Activated CD8-positive, alpha-beta T cell treated with anti-CD3 and anti-CD28 coated beads for 36 hours (primary cell): ENCODE measurements around the gene ITPRIP. TPM values are rescaled to one million over a fixed set of nuclear protein-coding genes. Genes with fewer than 3 reads are reported as not detected.

Experiments used
- ATAC-seq: fragments of 200-7000 bp; cut with Tn5 transposase; one replicate; pipeline ENCODE4 v1.10.0; 2021; ENCODE audit warnings: mild to moderate bottlenecking, moderate library complexity
- CTCF ChIA-PET: fragments of 350-600 bp; sonication (Branson Sonifier 250); formaldehyde crosslinking; loops from one replicate; lab custom pipeline; 2021; ENCODE audit warnings: antibody characterized with exemption; lab: Charles Lee
- POLR2A ChIA-PET: fragments of 350-600 bp; sonication (Branson Sonifier 250); formaldehyde crosslinking; loops from one replicate; lab custom pipeline; 2021; ENCODE audit warnings: antibody characterized with exemption; lab: Charles Lee
- DNase-seq: peaks from one replicate; pipeline ENCODE4 v3.0.0-alpha.2; 2020
- H3K27ac Mint-ChIP-seq: one replicate; pipeline ENCODE4 v1.8.0; 2021; ENCODE audit warnings: mild to moderate bottlenecking, mixed read lengths
- H3K27me3 Mint-ChIP-seq: one replicate; pipeline ENCODE4 v1.8.0; 2021; ENCODE audit warnings: mixed read lengths
- H3K36me3 Mint-ChIP-seq: one replicate; pipeline ENCODE4 v1.8.0; 2021; ENCODE audit warnings: low read depth, mixed read lengths
- H3K4me1 Mint-ChIP-seq: one replicate; pipeline ENCODE4 v1.8.0; 2021; ENCODE audit warnings: low read depth, mixed read lengths
- H3K4me3 Mint-ChIP-seq: one replicate; pipeline ENCODE4 v1.8.0; 2021; ENCODE audit warnings: mild to moderate bottlenecking, moderate library complexity, mixed read lengths
- H3K9me3 Mint-ChIP-seq: one replicate; pipeline ENCODE4 v1.8.0; 2021; ENCODE audit warnings: mixed read lengths
- intact Hi-C: fragments of 100-400 bp; cut with micrococcal nuclease; formaldehyde crosslinking; loops from one replicate; pipeline ENCODE4 v1.10.0; 2022
- total RNA-seq, 2 experiments: library from RNA; stranded (reverse); gene quantifications; one replicate each; pipeline ENCODE4 v1.2.3, GENCODE V29; 2021
- TF ChIP-seq, protein P1 (sequence below): fragments of 200-600 bp; IDR thresholded peaks from one replicate; pipeline ENCODE4 v1.8.0; 2022; ENCODE audit warnings: antibody characterized with exemption, mild to moderate bottlenecking

Gene ITPRIP
- total RNA-seq, 2 experiments from 2014 or later, result 18.3 to 18.9 TPM

DNA sequence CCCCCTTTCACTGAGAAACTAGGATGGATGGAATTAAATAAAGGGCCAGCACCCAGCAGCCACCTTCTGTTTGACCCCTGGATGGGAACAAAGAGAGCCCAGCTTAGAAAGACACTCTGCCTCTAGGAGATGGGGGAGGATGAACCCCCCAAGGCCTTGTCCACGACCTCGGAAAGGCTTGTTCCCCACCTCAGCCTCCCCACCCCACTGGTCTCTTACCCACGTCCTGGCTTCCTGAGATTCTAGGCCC is 9.7 kb downstream of the ITPRIP start:
- intact Hi-C loops, result no loop called here
- ChIA-PET CTCF (interaction anchor here (2.1 to 3.1 kb wide), 5 partner anchors 8 to 54 kb away, joined by 5 to 23 read pairs (median 11); partner anchors contain the start of gene ITPRIP), POLR2A (interaction anchor here (0.9 to 3.1 kb wide), 5 partner anchors 10 to 261 kb away, joined by 3 to 29 read pairs (median 5); partner anchors contain the start of gene ITPRIP)
- Mint-ChIP-seq H3K9me3 (no peaks in the 10 kb centered on the region), H3K27me3 (no peaks in the 10 kb centered on the region), H3K4me3 (peak overlapping the region; percentile 73), H3K27ac (peak overlapping the region; percentile 98), H3K4me1 (peaks cover 96% of the 10 kb centered on the region), H3K36me3 (peaks cover 37% of the 10 kb centered on the region)
- no peak for ATAC-seq
- DNase-seq, result no peak
- TF ChIP-seq, protein P1, sequence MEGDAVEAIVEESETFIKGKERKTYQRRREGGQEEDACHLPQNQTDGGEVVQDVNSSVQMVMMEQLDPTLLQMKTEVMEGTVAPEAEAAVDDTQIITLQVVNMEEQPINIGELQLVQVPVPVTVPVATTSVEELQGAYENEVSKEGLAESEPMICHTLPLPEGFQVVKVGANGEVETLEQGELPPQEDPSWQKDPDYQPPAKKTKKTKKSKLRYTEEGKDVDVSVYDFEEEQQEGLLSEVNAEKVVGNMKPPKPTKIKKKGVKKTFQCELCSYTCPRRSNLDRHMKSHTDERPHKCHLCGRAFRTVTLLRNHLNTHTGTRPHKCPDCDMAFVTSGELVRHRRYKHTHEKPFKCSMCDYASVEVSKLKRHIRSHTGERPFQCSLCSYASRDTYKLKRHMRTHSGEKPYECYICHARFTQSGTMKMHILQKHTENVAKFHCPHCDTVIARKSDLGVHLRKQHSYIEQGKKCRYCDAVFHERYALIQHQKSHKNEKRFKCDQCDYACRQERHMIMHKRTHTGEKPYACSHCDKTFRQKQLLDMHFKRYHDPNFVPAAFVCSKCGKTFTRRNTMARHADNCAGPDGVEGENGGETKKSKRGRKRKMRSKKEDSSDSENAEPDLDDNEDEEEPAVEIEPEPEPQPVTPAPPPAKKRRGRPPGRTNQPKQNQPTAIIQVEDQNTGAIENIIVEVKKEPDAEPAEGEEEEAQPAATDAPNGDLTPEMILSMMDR, result no peak

DNA sequence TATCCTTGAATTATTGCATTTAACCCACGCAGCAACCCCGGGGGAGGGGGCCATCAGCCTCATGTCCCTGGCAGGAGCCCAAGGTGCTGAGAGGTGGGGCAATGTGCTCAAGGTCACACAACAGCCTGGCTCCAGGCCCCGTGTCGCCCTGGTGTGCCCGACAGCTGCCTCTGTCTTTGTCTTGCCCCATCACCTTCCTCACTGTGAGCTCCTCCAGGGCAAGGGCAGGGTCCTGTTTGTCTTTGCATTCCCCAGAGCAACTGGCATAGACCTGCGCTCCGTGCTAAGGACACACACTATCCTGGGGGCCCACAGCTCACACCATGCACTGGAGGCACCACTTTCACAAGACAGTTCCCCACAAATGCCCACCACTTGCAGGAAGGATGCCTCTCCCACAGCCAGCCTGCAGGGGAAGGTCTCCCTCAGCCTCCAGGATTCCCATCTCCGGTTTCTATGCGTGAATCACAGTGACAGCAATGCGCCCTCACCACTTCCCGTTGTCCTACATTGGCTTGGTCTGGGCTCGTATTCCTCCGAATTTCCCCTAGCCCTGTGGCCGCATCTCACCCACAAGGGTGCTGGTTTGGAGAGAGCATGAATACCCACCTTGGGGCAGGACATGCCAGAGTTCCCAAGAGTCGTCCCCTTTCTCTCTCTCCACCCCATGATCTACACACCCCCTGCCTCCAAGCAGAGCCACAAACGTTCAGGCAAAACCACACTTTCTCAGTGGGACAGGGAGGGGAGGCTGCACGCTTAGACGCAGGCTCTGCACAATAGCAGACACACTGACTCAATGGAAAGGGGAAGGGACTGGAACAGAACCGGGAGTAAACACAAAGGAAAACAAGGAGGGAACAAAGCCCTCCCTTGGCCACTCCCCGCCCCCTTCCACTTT is 10.3 kb downstream of the ITPRIP start:
- Mint-ChIP-seq H3K36me3 (peaks cover 31% of the 10 kb centered on the region), H3K27me3 (no peaks in the 10 kb centered on the region), H3K27ac (peak overlapping the region; percentile 98), H3K4me1 (peaks cover 95% of the 10 kb centered on the region), H3K4me3 (peak overlapping the region; percentile 73), H3K9me3 (no peaks in the 10 kb centered on the region)
- ChIA-PET POLR2A (interaction anchor here (0.7 to 3.1 kb wide), 7 partner anchors 10 to 23 kb away, joined by 3 to 29 read pairs (median 5); partner anchors contain the start of gene ITPRIP), CTCF (interaction anchor here (0.7 to 3.1 kb wide), 8 partner anchors 9 to 54 kb away, joined by 3 to 23 read pairs (median 6); no protein-coding TSS in a partner anchor)
- DNase-seq, result no peak
- TF ChIP-seq, protein P1, result no peak
- intact Hi-C loops, result no loop called here
- ATAC-seq, result no peak

DNA sequence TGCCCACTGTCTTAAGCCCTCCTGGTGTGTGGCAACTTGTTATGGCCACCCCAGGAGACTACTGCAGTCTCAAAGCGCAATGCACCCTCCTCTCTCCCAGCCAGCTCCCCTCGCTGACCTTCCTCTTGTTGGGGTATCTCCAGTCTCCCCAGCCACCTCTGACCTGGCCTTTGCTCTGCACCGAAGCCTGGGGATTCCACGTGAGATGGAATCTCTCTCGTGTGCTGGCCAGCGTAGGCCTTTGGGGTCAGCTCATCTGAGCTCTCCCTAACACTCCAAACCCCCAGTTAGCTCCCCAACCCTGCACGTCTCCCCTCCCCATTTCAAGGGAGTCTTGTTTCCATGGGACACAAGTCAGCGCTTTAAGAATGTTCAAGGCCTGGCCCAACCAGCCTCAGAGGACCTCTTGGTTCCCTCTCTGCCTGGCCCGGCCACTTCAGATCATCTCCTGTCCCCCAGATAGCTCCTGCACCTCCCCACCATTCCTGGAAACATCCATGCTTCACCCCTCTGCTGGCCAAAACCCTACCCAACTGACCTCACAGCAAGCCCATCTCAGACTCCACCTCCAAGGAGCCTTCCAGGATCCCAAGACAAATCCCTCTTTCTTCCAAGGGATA is 11.2 kb downstream of the ITPRIP start:
- Mint-ChIP-seq H3K4me3 (peak overlapping the region; percentile 73), H3K27me3 (no peaks in the 10 kb centered on the region), H3K36me3 (peaks cover 31% of the 10 kb centered on the region), H3K27ac (peak overlapping the region; percentile 98), H3K9me3 (no peaks in the 10 kb centered on the region), H3K4me1 (peaks cover 96% of the 10 kb centered on the region)
- TF ChIP-seq, protein P1, result no peak
- intact Hi-C loops, result no loop called here
- DNase-seq (no peak), ATAC-seq (no peak)
- ChIA-PET CTCF (interaction anchor here (0.7 to 2.3 kb wide), 7 partner anchors 9 to 53 kb away, joined by 3 to 8 read pairs (median 4); partner anchors contain the start of gene CFAP58), POLR2A (interaction anchor here (0.7 to 5.1 kb wide), 4 partner anchors 10 to 24 kb away, joined by 3 to 30 read pairs (median 5); partner anchors contain the start of gene ITPRIP)

DNA sequence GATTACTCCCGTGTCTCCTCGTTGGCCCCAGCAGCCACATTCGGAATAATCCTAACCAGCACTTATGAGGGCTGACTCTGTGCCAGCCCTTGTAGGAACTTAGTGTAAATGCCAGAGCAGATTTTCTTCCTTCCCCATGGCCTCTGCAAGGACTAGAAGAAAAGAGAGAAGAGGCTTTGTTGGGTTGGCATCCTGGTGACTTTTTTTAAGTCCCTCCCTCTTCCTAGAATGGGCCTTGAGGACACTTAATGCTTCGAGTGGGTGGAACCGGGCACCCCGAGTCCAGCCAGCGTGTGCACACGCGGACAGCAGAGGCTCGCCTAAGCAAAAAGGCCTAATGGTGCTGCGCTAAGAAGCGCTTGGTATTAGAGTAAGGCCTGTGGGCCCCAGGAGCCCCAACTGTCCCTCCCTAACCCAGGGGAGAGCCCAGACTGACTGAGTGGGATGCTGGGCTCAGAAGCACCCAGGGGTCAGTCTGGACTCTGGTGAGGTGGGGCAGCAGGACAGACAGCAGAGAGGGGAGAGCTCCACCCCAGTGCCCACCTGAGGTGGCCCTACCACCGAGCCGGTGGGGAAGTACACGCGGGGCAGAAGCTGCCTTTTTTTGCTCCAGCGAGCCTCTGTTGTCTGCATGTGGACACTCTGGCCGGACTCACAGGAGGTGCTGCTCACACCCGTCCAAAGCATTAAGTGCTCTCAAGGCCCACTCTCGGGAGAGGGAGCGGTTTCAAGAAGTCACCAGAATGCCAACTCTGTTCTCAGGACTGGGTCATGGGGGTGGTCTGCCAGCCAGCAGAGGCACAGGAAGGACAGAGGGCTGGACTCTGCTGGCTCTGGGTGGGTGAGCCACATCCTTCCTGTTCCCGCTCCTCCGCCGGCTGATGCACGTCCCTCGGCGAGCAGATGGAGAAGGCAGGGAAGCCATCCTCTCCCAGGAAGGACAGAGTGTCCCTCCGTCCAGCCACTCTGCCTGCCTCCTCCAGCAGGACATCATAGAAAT is 12.5 kb downstream of the ITPRIP start:
- H3K36me3 Mint-ChIP-seq, result peaks cover 31% of the 10 kb centered on the region
- ATAC-seq, result no peak
- TF ChIP-seq, protein P1, result no peak
- ChIA-PET CTCF (interaction anchor here (1.1 to 2.2 kb wide), 6 partner anchors 9 to 51 kb away, joined by 3 to 11 read pairs (median 4); partner anchors contain the start of gene CFAP58), POLR2A (interaction anchor here (1.4 to 5.1 kb wide), 2 partner anchors 11 to 21 kb away, joined by 3 to 30 read pairs; partner anchors contain the start of gene ITPRIP)
- peaks cover 93% of the 10 kb centered on the region for H3K4me1 Mint-ChIP-seq
- DNase-seq, result no peak
- peak overlapping the region; percentile 82 for H3K27ac Mint-ChIP-seq
- H3K27me3 Mint-ChIP-seq, result no peaks in the 10 kb centered on the region
- peak overlapping the region; percentile 45 for H3K4me3 Mint-ChIP-seq
- H3K9me3 Mint-ChIP-seq, result no peaks in the 10 kb centered on the region
- intact Hi-C loops, result no loop called here
